BLaER1 treated with 17β-estradiol and CSF1 and Interleukin-3, amounts not matched to agents 10 nM and 100 nM (cell line): ENCODE results near the gene ZNF334.

Experiments
- H3K27ac ChIP-seq, 11 experiments: shearing (Covaris generic); formaldehyde crosslinking; 2 replicates each; pipeline ENCODE4 v1.8.1; 2022
- H3K27me3 ChIP-seq, 11 experiments: shearing (Covaris generic); formaldehyde crosslinking; 2 replicates each; pipeline ENCODE4 v1.8.1; 2022
- H3K36me3 ChIP-seq, 11 experiments: shearing (Covaris generic); formaldehyde crosslinking; 2 replicates each; pipeline ENCODE4 v1.8.1; 2022
- H3K4me1 ChIP-seq, 10 experiments: shearing (Covaris generic); formaldehyde crosslinking; 2 replicates each; pipeline ENCODE4 v1.8.1; 2022
- H3K4me2 ChIP-seq, 11 experiments: shearing (Covaris generic); formaldehyde crosslinking; 2 replicates each; pipeline ENCODE4 v1.8.1; 2022
- H3K4me3 ChIP-seq, 10 experiments: shearing (Covaris generic); formaldehyde crosslinking; 2 replicates each; pipeline ENCODE4 v1.8.1; 2022
- H3K9ac ChIP-seq, 11 experiments: shearing (Covaris generic); formaldehyde crosslinking; 2 replicates each; pipeline ENCODE4 v1.8.1; 2022
- H3K9me3 ChIP-seq, 11 experiments: shearing (Covaris generic); formaldehyde crosslinking; replicated peaks in 1 of 11; 2 replicates each; pipeline ENCODE4 v1.8.1; 2022
- H4K20me1 ChIP-seq, 11 experiments: shearing (Covaris generic); formaldehyde crosslinking; 2 replicates each; pipeline ENCODE4 v1.8.1; 2022
- Cebpa-rat ChIP-seq, 11 experiments: shearing (Covaris generic); IDR thresholded peaks; 2 replicates each; pipeline ENCODE4 v1.8.1; 2022

The ZNF334 gene

DNA sequence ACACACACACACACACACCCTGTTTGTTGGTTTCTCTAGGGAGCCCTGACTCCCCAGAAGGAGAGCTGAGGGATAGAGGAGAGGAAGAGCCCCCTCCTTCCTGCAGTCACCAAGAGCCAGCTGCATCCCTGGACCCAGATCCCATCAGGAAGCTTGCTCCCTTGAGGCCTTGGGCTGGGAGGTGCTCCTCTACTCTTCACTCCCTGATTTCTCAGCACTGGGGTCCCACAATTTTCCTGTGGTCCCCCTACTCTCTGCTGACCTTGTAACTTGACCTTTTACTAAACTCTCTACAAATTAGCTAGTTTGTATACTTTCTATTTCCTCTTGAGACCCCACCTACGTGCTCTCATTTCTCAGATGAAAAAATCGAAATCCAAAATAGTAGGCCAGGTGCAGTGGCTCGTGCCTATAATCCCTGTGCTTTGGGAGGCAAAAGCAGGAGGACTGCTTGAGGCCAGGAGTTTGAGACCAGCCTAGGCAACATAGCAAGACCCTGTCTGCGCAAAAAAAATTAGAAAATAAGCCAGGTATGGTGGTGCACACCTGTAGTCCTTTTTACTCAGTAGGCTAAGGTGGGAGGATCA lies 42.1 kb upstream of the ZNF334 start:
- Histone ChIP-seq H3K4me3 (no peak overlapping the region), H3K27ac (peak overlapping the region in 6 of 11 experiments; percentile 15 to 95 (median 42); a peak in 8 of 22 replicates), H3K4me2 (peak overlapping the region; percentile 36 to 96 (median 87); a peak in 21 of 22 replicates), H3K4me1 (peaks cover 86 to 100% (median 95%) of the 10 kb centered on the region in 10 experiments), H3K36me3 (no peaks in the 10 kb centered on the region), H4K20me1 (0 out of 22 replicates have a peak, but pooled peaks cover 0 to 4% (median 0%) of the 10 kb centered on the region in 11 experiments), H3K9ac (no peak overlapping the region), H3K9me3 (no peaks in the 10 kb centered on the region), H3K27me3 (peaks cover 0 to 11% (median 0%) of the 10 kb centered on the region in 11 experiments; a peak in 3 of 22 replicates)
- no peak for TF ChIP-seq Cebpa-rat (IDR thresholded peaks at IDR 0.05)

DNA sequence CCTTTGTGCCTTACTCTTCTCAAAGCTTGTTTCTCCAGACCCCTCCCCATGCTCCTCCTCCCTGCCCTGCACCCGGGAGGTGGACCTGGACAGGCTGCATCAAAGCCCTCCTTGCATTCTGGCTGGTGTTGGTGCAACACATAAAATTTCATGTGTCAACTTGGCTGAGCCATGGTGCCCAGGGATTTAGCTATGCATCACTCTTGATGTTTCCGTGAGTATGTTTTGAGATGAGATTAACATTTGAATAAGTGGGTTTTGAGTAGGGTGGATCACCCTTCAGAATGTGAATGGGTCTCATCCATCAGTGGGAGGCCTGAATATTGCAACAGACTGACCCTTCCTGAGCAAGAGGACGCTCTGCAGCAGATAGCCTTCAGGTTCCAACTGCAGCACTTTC lies 41.5 kb upstream of the ZNF334 start:
- peak overlapping the region in 6 of 11 experiments; percentile 15 to 95 (median 56); a peak in 10 of 22 replicates for H3K27ac ChIP-seq
- no peak overlapping the region for H3K9ac ChIP-seq
- peaks cover 0 to 15% (median 0%) of the 10 kb centered on the region in 11 experiments; a peak in 3 of 22 replicates for H3K27me3 ChIP-seq
- H3K4me3 ChIP-seq, result no peak overlapping the region
- no peak for TF ChIP-seq Cebpa-rat (IDR thresholded peaks at IDR 0.05)
- no peaks in the 10 kb centered on the region for H3K36me3 ChIP-seq
- H3K4me1 ChIP-seq, result peaks cover 88 to 100% (median 96%) of the 10 kb centered on the region in 10 experiments
- H4K20me1 ChIP-seq, result 0 out of 22 replicates have a peak, but pooled peaks cover 0 to 7% (median 0%) of the 10 kb centered on the region in 11 experiments
- no peaks in the 10 kb centered on the region for H3K9me3 ChIP-seq
- peak overlapping the region; percentile 36 to 96 (median 87); a peak in 21 of 22 replicates for H3K4me2 ChIP-seq

DNA sequence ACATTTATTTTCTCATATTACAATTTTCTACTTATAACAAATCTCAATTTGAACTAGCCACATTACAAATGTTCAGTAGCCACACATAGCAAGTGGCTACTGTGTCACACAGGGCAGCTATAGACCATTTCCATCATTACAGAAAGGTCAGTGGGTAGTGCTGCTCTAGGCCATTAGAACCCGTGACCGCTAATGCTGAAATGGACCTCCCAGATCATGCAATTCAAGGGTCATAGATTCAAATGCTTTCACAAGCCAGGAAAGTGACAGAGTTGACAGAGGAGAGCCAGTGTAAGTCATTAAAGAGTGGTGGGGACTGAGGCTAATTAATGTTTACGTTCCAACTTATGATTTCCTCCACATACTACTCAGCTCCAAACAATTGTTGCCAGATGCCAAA lies 40.6 kb upstream of the ZNF334 start:
- H3K27ac ChIP-seq, result peak overlapping the region in 6 of 11 experiments; percentile 34 to 95 (median 76); a peak in 12 of 22 replicates
- H3K4me2 ChIP-seq, result peak overlapping the region; percentile 13 to 96 (median 87)
- no peak overlapping the region for H3K4me3 ChIP-seq
- no peaks in the 10 kb centered on the region for H3K9me3 ChIP-seq
- TF ChIP-seq Cebpa-rat (IDR thresholded peaks at IDR 0.05), result no peak
- peaks cover 81 to 100% (median 96%) of the 10 kb centered on the region in 10 experiments for H3K4me1 ChIP-seq
- H3K9ac ChIP-seq, result no peak overlapping the region
- H3K27me3 ChIP-seq, result peaks cover 0 to 15% (median 0%) of the 10 kb centered on the region in 11 experiments; a peak in 3 of 22 replicates
- 0 out of 22 replicates have a peak, but pooled peaks cover 0 to 7% (median 0%) of the 10 kb centered on the region in 11 experiments for H4K20me1 ChIP-seq
- H3K36me3 ChIP-seq, result no peaks in the 10 kb centered on the region

DNA sequence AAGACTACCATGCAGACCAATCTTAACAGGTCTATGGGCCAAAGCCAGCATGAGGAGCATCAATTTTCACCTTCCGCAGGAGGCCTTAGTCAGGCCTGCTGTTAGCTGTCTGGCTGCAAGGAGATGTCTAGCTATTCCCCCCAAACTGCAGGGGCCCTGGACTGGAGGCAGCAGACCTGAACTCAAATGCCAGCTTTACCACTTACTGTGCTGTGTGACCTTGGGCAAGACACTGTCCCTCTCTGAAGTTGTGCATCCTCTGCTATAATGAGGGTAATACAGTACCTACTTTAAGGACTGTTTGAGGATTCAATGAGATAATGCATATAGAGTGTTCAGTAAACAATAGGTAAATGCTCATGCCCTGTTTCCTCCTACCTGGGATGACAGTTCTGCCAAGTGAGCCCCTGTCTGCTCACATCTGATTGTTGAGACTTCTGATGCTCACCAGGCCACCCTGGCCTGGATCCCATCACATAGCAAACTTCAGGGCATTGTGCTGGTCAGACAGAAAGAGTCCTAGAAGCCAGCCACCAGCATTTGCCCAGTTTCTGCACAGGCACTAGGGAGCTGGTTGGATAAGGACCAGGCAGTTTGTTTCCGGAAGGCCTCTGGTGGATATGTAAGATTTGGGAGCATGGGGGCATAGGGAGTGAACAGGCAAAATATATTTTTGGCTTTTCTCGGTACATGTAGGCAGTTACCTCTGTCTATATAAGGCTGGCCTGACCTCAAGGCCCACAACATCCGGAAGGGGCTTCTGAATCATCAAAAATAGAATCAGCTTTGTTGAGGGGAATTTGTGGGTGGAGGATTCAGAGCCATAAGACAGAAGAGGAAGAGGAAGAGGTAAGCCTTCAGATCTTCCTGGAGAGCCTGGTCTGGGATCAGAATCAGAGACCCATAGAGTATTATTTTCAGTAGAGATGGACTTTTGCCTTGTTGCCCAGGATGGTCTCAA lies 39.4 kb upstream of the ZNF334 start:
- 0 out of 22 replicates have a peak, but pooled peaks cover 0 to 7% (median 0%) of the 10 kb centered on the region in 11 experiments for H4K20me1 ChIP-seq
- peaks cover 0 to 20% (median 0%) of the 10 kb centered on the region in 11 experiments; a peak in 4 of 22 replicates for H3K27me3 ChIP-seq
- peak overlapping the region; percentile 78 to 96 (median 87) for H3K4me2 ChIP-seq
- no peaks in the 10 kb centered on the region for H3K36me3 ChIP-seq
- no peak for TF ChIP-seq Cebpa-rat (IDR thresholded peaks at IDR 0.05)
- H3K4me3 ChIP-seq, result peak overlapping the region in 6 of 10 experiments; percentile 6 to 38 (median 20); a peak in 6 of 20 replicates
- peak overlapping the region in 10 of 11 experiments; percentile 28 to 95 (median 78); a peak in 19 of 22 replicates for H3K27ac ChIP-seq
- peaks cover 70 to 95% (median 91%) of the 10 kb centered on the region in 10 experiments for H3K4me1 ChIP-seq
- no peaks in the 10 kb centered on the region for H3K9me3 ChIP-seq
- H3K9ac ChIP-seq, result peak overlapping the region in 9 of 11 experiments; percentile 26 to 74 (median 64); a peak in 17 of 22 replicates

DNA sequence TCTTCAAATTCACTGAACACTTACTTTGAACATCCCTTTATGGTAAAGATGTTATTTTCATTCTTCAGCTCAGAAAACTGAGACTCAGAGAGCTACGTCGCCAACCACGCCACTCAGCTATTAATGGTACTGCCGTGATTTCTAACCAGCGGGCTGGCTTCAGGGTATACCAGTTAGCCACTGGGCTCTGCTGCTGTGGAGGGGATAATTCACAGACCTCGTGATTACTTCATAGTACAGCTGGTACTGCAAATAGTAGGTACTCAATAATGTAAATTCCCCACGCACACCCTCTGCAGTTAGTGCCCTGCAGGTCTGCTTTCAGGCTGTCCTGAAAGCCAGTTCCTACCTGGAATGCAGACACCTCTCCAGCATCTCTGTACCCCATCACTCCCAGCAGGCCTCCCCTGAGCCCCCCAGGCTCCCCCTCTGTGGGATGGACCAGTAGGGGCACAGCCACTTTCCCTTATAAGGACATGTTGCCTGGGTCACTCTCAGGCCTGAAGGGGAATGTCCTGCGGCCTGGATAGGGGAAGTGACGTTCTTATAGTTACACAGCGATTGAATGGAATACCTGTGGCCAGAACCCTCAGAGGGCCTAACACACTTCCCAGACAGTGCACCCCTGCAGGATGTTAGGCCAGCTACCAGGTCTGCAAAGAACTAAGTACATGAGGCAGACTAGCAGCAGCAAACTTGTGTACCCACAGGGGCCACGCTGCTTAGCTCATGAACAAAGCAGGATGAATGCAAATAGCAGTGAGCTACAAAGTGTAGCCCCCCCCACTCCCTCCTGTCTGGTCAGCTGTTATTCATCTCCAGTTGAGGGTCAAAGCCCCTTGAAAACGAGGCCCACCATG lies 38.4 kb upstream of the ZNF334 start:
- H3K4me1 ChIP-seq, result peaks cover 65 to 95% (median 92%) of the 10 kb centered on the region in 10 experiments
- peak overlapping the region in 8 of 11 experiments; percentile 75 to 95 (median 80); a peak in 16 of 22 replicates for H3K27ac ChIP-seq
- H3K4me3 ChIP-seq, result no peak overlapping the region
- no peaks in the 10 kb centered on the region for H3K36me3 ChIP-seq
- H4K20me1 ChIP-seq, result 0 out of 22 replicates have a peak, but pooled peaks cover 0 to 7% (median 0%) of the 10 kb centered on the region in 11 experiments
- no peak for TF ChIP-seq Cebpa-rat (IDR thresholded peaks at IDR 0.05)
- H3K9ac ChIP-seq, result peak overlapping the region in 7 of 11 experiments; percentile 59 to 74 (median 65); a peak in 14 of 22 replicates
- peak overlapping the region; percentile 78 to 96 (median 87) for H3K4me2 ChIP-seq
- peaks cover 0 to 26% (median 0%) of the 10 kb centered on the region in 11 experiments; a peak in 4 of 22 replicates for H3K27me3 ChIP-seq
- H3K9me3 ChIP-seq, result no peaks in the 10 kb centered on the region

DNA sequence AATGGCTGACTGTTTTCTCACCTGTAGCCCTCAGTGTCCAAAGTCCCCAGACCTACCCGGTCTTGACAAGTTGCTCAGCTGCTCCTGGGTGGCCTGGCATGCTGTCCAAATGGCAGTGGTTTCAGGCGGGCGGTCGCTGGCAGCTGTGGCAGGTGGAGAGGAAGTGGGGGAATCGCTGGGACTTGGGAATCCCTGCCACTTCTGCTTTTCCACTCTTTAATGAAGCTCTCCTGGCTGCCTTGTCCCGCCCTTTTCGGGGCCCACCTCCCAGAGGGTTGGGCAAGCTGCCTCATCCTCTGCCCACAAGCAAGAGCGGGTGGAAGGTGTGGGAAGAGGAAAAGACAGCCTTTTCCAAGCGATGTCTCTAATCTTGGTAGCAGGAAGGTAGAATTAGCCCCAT lies 37.1 kb upstream of the ZNF334 start, which contains the start of gene OCSTAMP:
Gene OCSTAMP (minus strand): TSS at position 194 of the 400 bp plus-strand sequence. CDS start 94 bp downstream, at position 100.
- H3K9me3 ChIP-seq, result no peaks in the 10 kb centered on the region
- peak within 1 kb of the TSS in 7 of 11 experiments; percentile 6 to 66 (median 52); a peak in 10 of 22 replicates for H3K9ac ChIP-seq
- H3K27ac ChIP-seq, result peak within 1 kb of the TSS in 8 of 11 experiments; percentile 75 to 95 (median 80); a peak in 16 of 22 replicates
- H4K20me1 ChIP-seq, result 0 out of 22 replicates have a peak, but pooled peaks cover 0 to 7% (median 0%) of the 10 kb centered on the region in 11 experiments
- peak within 1 kb of the TSS; percentile 78 to 96 (median 87) for H3K4me2 ChIP-seq
- H3K27me3 ChIP-seq, result peaks cover 0 to 25% (median 0%) of the 10 kb centered on the region in 11 experiments; a peak in 4 of 22 replicates
- H3K4me3 ChIP-seq, result no peak within 1 kb of the TSS; a peak in 2 of 20 replicates
- no peaks in the 10 kb centered on the region for H3K36me3 ChIP-seq
- peaks cover 75 to 97% (median 94%) of the 10 kb centered on the region in 10 experiments for H3K4me1 ChIP-seq
- TF ChIP-seq Cebpa-rat (IDR thresholded peaks at IDR 0.05), result no peak

DNA sequence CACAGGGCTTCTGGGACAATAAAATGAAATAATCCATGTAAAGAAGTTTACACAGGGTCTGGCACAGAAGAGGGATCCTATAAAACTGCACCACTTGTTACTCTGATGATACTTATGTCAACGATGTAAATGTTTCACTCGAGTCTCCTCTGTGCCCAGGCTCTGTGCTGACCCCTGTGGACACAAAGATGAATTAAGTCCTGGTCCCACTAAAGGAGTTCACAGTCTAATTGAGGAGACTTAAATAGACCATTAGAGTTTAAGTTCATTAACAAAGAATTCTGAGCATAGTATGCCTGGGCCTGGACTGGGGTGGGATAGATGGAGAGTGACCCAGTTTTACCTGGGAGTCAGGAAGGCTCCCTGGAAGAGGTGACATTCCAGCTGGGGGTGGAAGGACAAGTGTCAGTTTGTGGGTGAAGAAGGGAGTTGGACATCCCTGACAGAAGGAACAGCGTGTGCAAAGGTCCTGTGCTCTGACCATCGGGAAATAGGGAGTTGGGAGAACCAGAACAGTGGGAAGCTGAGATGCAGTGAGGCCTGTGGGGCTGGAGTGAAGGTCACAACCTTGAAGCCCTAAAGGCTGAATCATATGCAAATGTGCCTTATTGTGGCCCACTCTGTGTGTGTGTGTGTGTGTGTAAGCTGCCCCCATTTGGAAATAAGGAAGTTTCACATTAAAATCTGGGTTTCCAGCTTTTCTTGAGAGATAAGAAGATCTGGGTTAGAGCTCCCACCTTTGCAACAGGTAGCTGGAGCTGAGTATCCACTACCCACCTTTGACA lies 36.0 kb upstream of the ZNF334 start:
- Histone ChIP-seq H3K4me2 (peak overlapping the region; percentile 78 to 96 (median 87)), H3K4me3 (no peak overlapping the region; a peak in 1 of 20 replicates), H3K4me1 (peaks cover 75 to 97% (median 93%) of the 10 kb centered on the region in 10 experiments), H3K27me3 (peaks cover 0 to 25% (median 0%) of the 10 kb centered on the region in 11 experiments; a peak in 4 of 22 replicates), H3K27ac (peak overlapping the region in 8 of 11 experiments; percentile 10 to 95 (median 66); a peak in 15 of 22 replicates), H3K36me3 (no peaks in the 10 kb centered on the region), H4K20me1 (peaks cover 0 to 7% (median 0%) of the 10 kb centered on the region in 11 experiments; a peak in 1 of 22 replicates), H3K9me3 (no peaks in the 10 kb centered on the region), H3K9ac (peak overlapping the region in 3 of 11 experiments; percentile 6 to 17 (median 15); a peak in 1 of 22 replicates)
- no peak for TF ChIP-seq Cebpa-rat (IDR thresholded peaks at IDR 0.05)
